ENCODE results near the gene FBXO27. TPM values are rescaled to one million over a fixed set of nuclear protein-coding genes. Genes with fewer than 3 reads are reported as not detected.

The FBXO27 gene
- total RNA-seq, 4 donors from 2014 or later: 0.83 to 14.1 (median 7.6) TPM

GRCh38 chr19:39017646-39018045, 14.7 kb downstream of the FBXO27 start:
- Histone ChIP-seq H3K27ac (replicated peaks in 1 of 4) (no peak overlapping the region), H3K27me3 (no peaks in the 10 kb centered on the region), H3K9me3 (no peaks in the 10 kb centered on the region), H3K4me3 (no peak overlapping the region), H3K36me3 (no peaks in the 10 kb centered on the region), H3K4me1 (no peaks in the 10 kb centered on the region)
- TF ChIP-seq CTCF (IDR thresholded peaks at IDR 0.05): no peak
- no peak for TF ChIP-seq POLR2A (IDR thresholded peaks at IDR 0.05; ENCODE audit: low read depth)
- no peak for TF ChIP-seq EP300 (IDR thresholded peaks at IDR 0.05)
- DNase-seq (ENCODE audit: extremely low spot score): no peak
- intact Hi-C loops (cut with DNase I): no loop called here
- WGBS: 87% methylated on average over 4 of the region's 4 CpGs

- H3K27me3 ChIP-seq: no peaks in the 10 kb centered on the region
- no peak for DNase-seq (ENCODE audit: extremely low spot score)
Observed at GRCh38 chr19:39017026-39017425, 15.3 kb downstream of the FBXO27 start.

GRCh38 chr19:39014037-39014436, 18.3 kb downstream of the FBXO27 start:
- Histone ChIP-seq H3K27me3 (no peaks in the 10 kb centered on the region), H3K36me3 (no peaks in the 10 kb centered on the region), H3K9me3 (no peaks in the 10 kb centered on the region), H3K27ac (replicated peaks in 1 of 4) (no peak overlapping the region), H3K4me1 (no peaks in the 10 kb centered on the region), H3K4me3 (no peak overlapping the region)
- 85% methylated on average over 7 of the region's 7 CpGs for WGBS
- no peak for DNase-seq (ENCODE audit: extremely low spot score)
- TF ChIP-seq POLR2AphosphoS5 (IDR thresholded peaks at IDR 0.05) (no peak), EP300 (IDR thresholded peaks at IDR 0.05) (no peak), POLR2A (IDR thresholded peaks at IDR 0.05; ENCODE audit: low read depth) (no peak), CTCF (IDR thresholded peaks at IDR 0.05) (no peak)
- intact Hi-C loops (cut with DNase I): no loop called here

More at GRCh38 chr19:39017026-39017425, 15.3 kb downstream of the FBXO27 start:
- TF ChIP-seq CTCF (IDR thresholded peaks at IDR 0.05) (no peak), EP300 (IDR thresholded peaks at IDR 0.05) (no peak), POLR2A (IDR thresholded peaks at IDR 0.05; ENCODE audit: low read depth) (no peak), POLR2AphosphoS5 (IDR thresholded peaks at IDR 0.05) (no peak)
- intact Hi-C loops (cut with DNase I): no loop called here
- H3K27ac ChIP-seq (replicated peaks in 1 of 4): no peak overlapping the region
- no peaks in the 10 kb centered on the region for H3K9me3 ChIP-seq
- 68% methylated on average over 6 of the region's 6 CpGs for WGBS
- no peaks in the 10 kb centered on the region for H3K4me1 ChIP-seq
- no peak overlapping the region for H3K4me3 ChIP-seq
- no peaks in the 10 kb centered on the region for H3K36me3 ChIP-seq

- TF ChIP-seq POLR2A (IDR thresholded peaks at IDR 0.05; ENCODE audit: low read depth): no peak
- TF ChIP-seq POLR2AphosphoS5 (IDR thresholded peaks at IDR 0.05): no peak
- TF ChIP-seq EP300 (IDR thresholded peaks at IDR 0.05): no peak
- TF ChIP-seq CTCF (IDR thresholded peaks at IDR 0.05): no peak
- 90% methylated on average over 6 of the region's 6 CpGs for WGBS
- no peaks in the 10 kb centered on the region for H3K4me1 ChIP-seq
- no peaks in the 10 kb centered on the region for H3K9me3 ChIP-seq
- H3K27me3 ChIP-seq: no peaks in the 10 kb centered on the region
- no peak for DNase-seq (ENCODE audit: extremely low spot score)
- H3K27ac ChIP-seq (replicated peaks in 1 of 4): no peak overlapping the region
- intact Hi-C loops (cut with DNase I): no loop called here
- H3K36me3 ChIP-seq: no peaks in the 10 kb centered on the region
- H3K4me3 ChIP-seq: no peak overlapping the region
Observed at GRCh38 chr19:39009001-39009400, 23.3 kb downstream of the FBXO27 start.

- Histone ChIP-seq H3K27ac (replicated peaks in 1 of 4) (no peak overlapping the region), H3K36me3 (no peaks in the 10 kb centered on the region), H3K27me3 (peaks cover 0 to 1% (median 0%) of the 10 kb centered on the region in 4 donors), H3K4me3 (no peak overlapping the region), H3K4me1 (no peaks in the 10 kb centered on the region), H3K9me3 (no peaks in the 10 kb centered on the region)
- WGBS: 95% methylated on average over 6 of the region's 6 CpGs
- no peak for DNase-seq (ENCODE audit: extremely low spot score)
- intact Hi-C loops (cut with DNase I): no loop called here
- TF ChIP-seq POLR2AphosphoS5 (IDR thresholded peaks at IDR 0.05) (no peak), CTCF (IDR thresholded peaks at IDR 0.05) (no peak), POLR2A (IDR thresholded peaks at IDR 0.05; ENCODE audit: low read depth) (no peak), EP300 (IDR thresholded peaks at IDR 0.05) (no peak)
Observed at GRCh38 chr19:39008137-39008536, 24.2 kb downstream of the FBXO27 start.
